Astrocyte of the spinal cord (primary cell): ENCODE results near the gene NPC1L1.

Experiments used
- DNase-seq: peaks from one replicate; pipeline ENCODE4 v3.0.0; 2011; ENCODE audit warnings: low read depth, low spot score
- H3K4me3 ChIP-seq: 2 replicates; pipeline ENCODE4 v1.5.1; 2011; ENCODE audit warnings: low read depth, mild to moderate bottlenecking, low read length, moderate library complexity
- CTCF ChIP-seq: IDR thresholded peaks from 2 replicates; pipeline ENCODE4 v1.5.1; 2012; ENCODE audit warnings: low read depth, mild to moderate bottlenecking, low read length, inconsistent platforms
- in situ Hi-C: cut with HindIII; loops from 2 replicates; pipeline ENCODE4 v1.10.0; 2017; ENCODE audit warnings: low sequenced_read_pairs

NPC1L1 gene

GRCh38 chr7:44540592-44541027, 520 bp downstream of the NPC1L1 start:
- in situ Hi-C loops = no loop called here
- no peak for DNase-seq
- no peak overlapping the region for H3K4me3 ChIP-seq
- no peak for TF ChIP-seq CTCF

- no peak for TF ChIP-seq CTCF
- in situ Hi-C loops = no loop called here
- no peak overlapping the region for H3K4me3 ChIP-seq
- no peak for DNase-seq
Measured at GRCh38 chr7:44539669-44540506, 1.2 kb downstream of the NPC1L1 start.

- no peak for TF ChIP-seq CTCF
- no peak for DNase-seq
- in situ Hi-C loops = no loop called here
- no peak overlapping the region for H3K4me3 ChIP-seq
Measured at GRCh38 chr7:44538798-44539668, 2.1 kb downstream of the NPC1L1 start.

- in situ Hi-C loops = no loop called here
- no peak for TF ChIP-seq CTCF
- H3K4me3 ChIP-seq = no peak overlapping the region
- DNase-seq = no peak
Measured at GRCh38 chr7:44538093-44538797, 2.9 kb downstream of the NPC1L1 start.

GRCh38 chr7:44537442-44537841, 3.7 kb downstream of the NPC1L1 start:
- DNase-seq = no peak
- no peak overlapping the region for H3K4me3 ChIP-seq
- no peak for TF ChIP-seq CTCF
- in situ Hi-C loops = no loop called here

GRCh38 chr7:44536090-44536489, 5.0 kb downstream of the NPC1L1 start:
- DNase-seq = no peak
- in situ Hi-C loops = no loop called here
- TF ChIP-seq CTCF = no peak
- no peak overlapping the region for H3K4me3 ChIP-seq
